ENCODE data around the gene DNM3.

DNM3 gene

GRCh38 chr1:171803045-171803444 lies 38.3 kb upstream of the DNM3 start:
- H4K20me1 ChIP-seq (ENCODE audit: insufficient read depth, low read length) = no peaks in the 10 kb centered on the region
- H3F3A ChIP-seq (ENCODE audit: insufficient read depth, low read length) = no peaks in the 10 kb centered on the region
- H3K9me3 ChIP-seq (ENCODE audit: low read length) = no peaks in the 10 kb centered on the region
- H3K4me3 ChIP-seq (ENCODE audit: low read depth, low read length, poor library complexity, severe bottlenecking) = no peak overlapping the region
- no peak overlapping the region for H3K4me2 ChIP-seq (ENCODE audit: low read length)
- H3K27me3 ChIP-seq (ENCODE audit: insufficient read depth, low read length) = no peaks in the 10 kb centered on the region
- H3K79me2 ChIP-seq (ENCODE audit: insufficient read depth, low read length) = no peaks in the 10 kb centered on the region
- no peak overlapping the region for H3K9ac ChIP-seq (ENCODE audit: low read length)
- peaks cover 1% of the 10 kb centered on the region; the same call in 1 of the 2 replicates for H3K36me3 ChIP-seq (ENCODE audit: insufficient read depth, low read length)
- no peaks in the 10 kb centered on the region for H3K9me2 ChIP-seq (ENCODE audit: low read depth, low read length)
- H3K4me1 ChIP-seq (ENCODE audit: insufficient read depth, low read length, severe bottlenecking) = peaks cover 23% of the 10 kb centered on the region
- H3K27ac ChIP-seq (ENCODE audit: low read depth, low read length, poor library complexity, severe bottlenecking) = no peak overlapping the region
- no peak overlapping the region for H2AFZ ChIP-seq (ENCODE audit: low read length)
- TF ChIP-seq EZH2 (IDR thresholded peaks at IDR 0.05; ENCODE audit: borderline replicate concordance, low read length) (no peak), CTCF (IDR thresholded peaks at IDR 0.05; ENCODE audit: low read length) (no peak)

- Histone ChIP-seq H3K9me2 (ENCODE audit: low read depth, low read length) (no peaks in the 10 kb centered on the region), H3K27ac (ENCODE audit: low read depth, low read length, poor library complexity, severe bottlenecking) (no peak overlapping the region), H3F3A (ENCODE audit: insufficient read depth, low read length) (no peaks in the 10 kb centered on the region), H4K20me1 (ENCODE audit: insufficient read depth, low read length) (no peaks in the 10 kb centered on the region), H2AFZ (ENCODE audit: low read length) (no peak overlapping the region), H3K4me2 (ENCODE audit: low read length) (no peak overlapping the region), H3K36me3 (ENCODE audit: insufficient read depth, low read length) (no peaks in the 10 kb centered on the region), H3K79me2 (ENCODE audit: insufficient read depth, low read length) (no peaks in the 10 kb centered on the region), H3K4me3 (ENCODE audit: low read depth, low read length, poor library complexity, severe bottlenecking) (no peak overlapping the region), H3K9me3 (ENCODE audit: low read length) (no peaks in the 10 kb centered on the region), H3K27me3 (ENCODE audit: insufficient read depth, low read length) (no peaks in the 10 kb centered on the region), H3K9ac (ENCODE audit: low read length) (no peak overlapping the region), H3K4me1 (ENCODE audit: insufficient read depth, low read length, severe bottlenecking) (peaks cover 23% of the 10 kb centered on the region)
- no peak for TF ChIP-seq CTCF (IDR thresholded peaks at IDR 0.05; ENCODE audit: low read length)
- no peak for TF ChIP-seq EZH2 (IDR thresholded peaks at IDR 0.05; ENCODE audit: borderline replicate concordance, low read length)
Measured at GRCh38 chr1:171803461-171804022, 37.8 kb upstream of the DNM3 start.

GRCh38 chr1:171805395-171806115 lies 35.7 kb upstream of the DNM3 start:
- H3K4me1 ChIP-seq (ENCODE audit: insufficient read depth, low read length, severe bottlenecking) = peaks cover 23% of the 10 kb centered on the region
- H3K9me2 ChIP-seq (ENCODE audit: low read depth, low read length) = no peaks in the 10 kb centered on the region
- H3F3A ChIP-seq (ENCODE audit: insufficient read depth, low read length) = no peaks in the 10 kb centered on the region
- TF ChIP-seq CTCF (IDR thresholded peaks at IDR 0.05; ENCODE audit: low read length) (no peak), EZH2 (IDR thresholded peaks at IDR 0.05; ENCODE audit: borderline replicate concordance, low read length) (no peak)
- no peak overlapping the region for H3K4me3 ChIP-seq (ENCODE audit: low read depth, low read length, poor library complexity, severe bottlenecking)
- H3K79me2 ChIP-seq (ENCODE audit: insufficient read depth, low read length) = no peaks in the 10 kb centered on the region
- H3K36me3 ChIP-seq (ENCODE audit: insufficient read depth, low read length) = no peaks in the 10 kb centered on the region
- H3K9ac ChIP-seq (ENCODE audit: low read length) = no peak overlapping the region
- no peaks in the 10 kb centered on the region for H3K9me3 ChIP-seq (ENCODE audit: low read length)
- H4K20me1 ChIP-seq (ENCODE audit: insufficient read depth, low read length) = no peaks in the 10 kb centered on the region
- H3K27me3 ChIP-seq (ENCODE audit: insufficient read depth, low read length) = no peaks in the 10 kb centered on the region
- H2AFZ ChIP-seq (ENCODE audit: low read length) = peak overlapping the region; percentile 67; the same call in 1 of the 2 replicates
- H3K4me2 ChIP-seq (ENCODE audit: low read length) = peak overlapping the region; percentile 31; the same call in 1 of the 2 replicates
- H3K27ac ChIP-seq (ENCODE audit: low read depth, low read length, poor library complexity, severe bottlenecking) = no peak overlapping the region

All from OCI-LY1 (cell line).